ENCODE data around the gene HEATR5A.

Gene HEATR5A

DNA sequence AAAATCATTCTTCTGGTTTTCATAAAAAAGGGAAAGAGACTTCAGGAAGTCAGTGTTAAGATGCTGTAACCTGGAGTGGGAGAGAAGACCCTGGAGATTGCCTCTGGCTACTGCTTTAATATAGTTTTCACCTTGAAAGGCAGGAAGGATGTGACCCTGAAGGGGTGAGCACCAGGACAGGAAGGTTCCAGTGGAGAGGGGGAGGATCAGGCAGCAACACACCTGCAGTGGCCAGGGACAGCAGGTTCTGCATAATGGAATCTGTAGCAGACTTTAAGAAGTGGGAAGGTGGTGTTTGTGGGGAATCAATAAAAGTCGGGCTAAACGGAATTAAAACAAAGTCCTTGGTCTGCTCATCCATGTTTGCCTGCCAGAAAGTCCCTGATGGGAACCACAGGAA lies 6.3 kb upstream of the HEATR5A start:
- DNase-seq (ENCODE audit: low read depth), result no peak

DNA sequence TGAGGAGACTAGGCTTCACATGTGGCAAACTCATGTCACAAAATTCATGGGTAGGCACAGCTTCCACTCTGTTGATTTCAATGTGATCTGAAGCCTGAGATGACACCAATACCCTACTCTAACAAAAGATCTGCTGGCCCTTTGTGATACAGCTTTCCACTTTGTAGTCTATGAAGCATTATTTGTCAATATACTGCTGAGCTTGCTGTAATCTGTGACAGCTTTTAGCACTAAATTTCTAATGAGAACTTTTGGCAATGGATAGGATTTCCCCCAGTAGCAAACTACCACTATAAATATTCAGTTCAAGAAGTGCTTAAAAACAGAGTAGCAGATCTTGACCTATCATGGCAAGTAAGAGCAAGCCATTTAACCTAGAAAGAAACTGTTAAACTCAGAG lies 5.6 kb upstream of the HEATR5A start:
- no peak for DNase-seq (ENCODE audit: low read depth)

DNA sequence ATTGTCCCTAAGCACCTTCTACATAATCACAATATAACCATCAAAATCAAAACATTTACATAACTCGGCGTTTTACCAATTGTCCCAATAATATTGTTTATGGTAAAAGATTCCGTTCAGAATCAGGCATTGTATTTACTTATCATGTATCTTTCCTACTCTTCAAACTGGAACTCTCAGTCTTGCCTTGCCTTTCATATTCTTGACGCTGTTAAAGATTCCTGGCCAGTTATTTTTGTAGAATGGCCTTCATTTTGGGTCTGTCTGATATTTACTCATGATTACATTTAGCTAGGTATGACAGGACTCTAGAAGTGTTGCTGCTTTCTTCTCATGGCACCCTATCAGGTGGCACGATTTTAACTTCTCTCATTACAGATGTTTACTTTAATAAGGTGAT lies 850 bp upstream of the HEATR5A start:
- DNase-seq (ENCODE audit: low read depth), result no peak

DNA sequence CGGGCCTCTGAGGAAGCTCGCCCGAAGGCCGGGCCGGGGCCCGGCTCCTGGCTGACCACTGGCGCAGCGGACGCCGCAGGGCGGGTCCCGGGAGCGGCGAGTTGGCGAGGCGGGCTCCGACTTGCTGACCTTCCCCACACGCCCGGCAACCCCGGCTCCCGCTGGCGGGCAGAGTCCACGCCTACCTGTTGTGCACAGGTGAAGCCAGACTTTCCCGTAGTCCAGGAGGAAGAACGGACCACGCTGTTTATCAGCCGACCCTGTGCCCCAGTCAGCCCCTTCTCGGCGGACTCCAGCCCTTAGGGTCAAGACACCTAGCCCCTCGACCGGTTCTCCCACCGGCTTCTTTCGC lies 407 bp downstream of the HEATR5A start:
- peak; percentile 71 for DNase-seq (ENCODE audit: low read depth)

DNA sequence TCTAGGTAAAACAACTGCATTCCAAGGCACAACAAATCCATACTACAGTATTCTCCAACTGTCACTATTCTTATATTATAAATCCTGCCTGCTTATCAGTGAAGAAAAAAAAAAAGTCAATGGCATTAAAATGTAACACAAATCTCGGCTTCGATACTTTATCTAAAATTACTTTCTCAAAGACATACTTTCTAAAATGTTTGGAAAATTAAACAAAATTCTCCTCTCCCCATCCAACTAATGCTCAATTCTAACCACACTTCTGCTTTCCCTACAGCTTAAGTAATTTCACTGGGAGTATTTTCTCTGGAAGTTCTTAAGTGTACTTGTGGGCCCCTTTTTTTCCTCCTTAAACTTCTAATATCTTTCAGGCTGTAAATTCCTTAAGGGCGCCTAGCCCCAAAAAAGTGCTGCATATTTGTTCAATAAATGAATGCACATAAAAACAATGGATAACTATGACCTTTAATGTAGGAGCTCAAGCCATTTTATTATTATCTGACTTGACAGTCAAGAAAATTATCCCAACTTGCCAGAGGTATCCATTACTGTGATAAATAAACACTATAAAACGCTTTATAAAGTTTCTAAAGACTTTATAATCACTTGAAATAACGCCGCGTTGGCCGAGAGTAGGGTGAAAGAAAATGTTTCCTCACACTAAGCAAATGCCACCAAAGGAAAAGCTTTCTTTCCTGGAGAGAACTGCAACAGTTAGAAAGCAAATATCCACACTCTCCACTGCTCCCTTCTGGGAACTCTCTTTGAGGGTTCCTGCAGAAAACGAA lies 977 bp downstream of the HEATR5A start:
- DNase-seq (ENCODE audit: low read depth), result peak; percentile 22

DNA sequence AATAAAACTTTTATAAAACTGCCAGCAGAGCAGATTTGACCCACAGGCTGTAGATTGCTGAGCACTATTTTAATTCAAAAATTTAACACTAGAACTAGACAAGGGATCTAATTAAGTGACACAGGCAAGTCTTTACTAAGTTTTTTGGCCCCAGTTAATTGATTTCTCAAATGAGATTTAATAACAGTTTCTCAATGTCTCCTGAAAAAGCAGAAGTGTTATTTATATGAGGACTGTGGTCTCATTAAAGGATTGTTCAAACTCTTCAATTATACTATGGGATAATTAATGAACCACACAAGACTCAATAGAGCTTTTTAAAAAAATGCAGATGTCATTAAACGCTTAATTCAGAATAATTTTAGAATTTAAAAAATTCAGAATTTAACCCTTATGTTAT lies 1.9 kb downstream of the HEATR5A start:
- DNase-seq (ENCODE audit: low read depth), result no peak

DNA sequence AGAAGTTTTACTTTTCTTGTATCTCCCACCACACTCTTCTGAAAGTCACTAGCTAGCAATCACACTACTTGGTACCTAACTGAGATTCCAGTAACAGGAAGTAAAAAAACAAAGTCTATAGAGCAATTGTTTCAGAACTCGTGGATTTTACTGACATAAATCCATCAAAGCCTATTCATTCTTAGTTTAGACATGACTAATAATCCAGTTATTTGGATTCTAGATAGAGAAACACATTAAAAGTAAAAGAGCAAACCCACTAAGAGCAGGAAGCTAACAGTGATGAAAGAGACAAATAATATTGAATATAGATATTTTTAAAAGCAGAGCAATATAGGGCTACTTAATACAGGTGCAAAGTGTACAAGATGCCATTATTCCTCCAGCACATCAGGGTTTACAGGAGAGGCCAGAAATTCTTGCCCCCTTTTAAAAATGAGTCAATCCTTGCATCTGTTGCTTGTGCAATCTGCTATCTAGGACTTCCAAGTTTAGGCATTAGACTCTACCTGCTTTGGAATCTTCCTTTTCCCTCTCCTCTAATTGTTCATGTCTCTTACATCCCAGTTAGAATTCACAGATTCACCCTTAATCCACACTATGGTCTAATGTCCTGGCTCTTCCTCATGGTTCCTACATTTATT lies 6.0 kb downstream of the HEATR5A start:
- DNase-seq (ENCODE audit: low read depth), result peak; percentile 19

DNA sequence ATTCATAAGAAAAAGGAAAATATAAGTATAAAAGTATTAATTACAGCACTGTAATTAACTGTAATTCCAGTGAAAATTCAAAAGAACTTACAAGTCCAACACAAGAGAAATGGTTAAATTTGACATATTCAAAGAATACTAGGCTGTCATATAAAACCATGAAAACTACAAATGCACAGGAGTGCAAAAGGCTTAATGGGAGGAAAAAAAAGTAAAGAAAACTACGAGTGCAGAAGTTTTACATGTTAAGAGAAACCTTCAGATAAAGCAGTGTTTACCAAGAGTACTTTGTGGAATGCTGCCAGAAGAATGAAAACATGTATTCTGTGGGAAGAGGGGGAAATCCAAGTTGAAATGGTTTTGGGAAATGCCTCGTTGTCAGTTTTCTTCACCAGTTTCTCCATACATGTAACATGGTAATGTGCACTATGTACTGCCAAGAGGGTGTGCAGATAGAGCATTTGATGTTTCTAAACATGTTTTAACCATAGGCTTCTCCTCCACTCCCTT lies 9.1 kb downstream of the HEATR5A start:
- DNase-seq (ENCODE audit: low read depth), result peak; percentile 28

DNA sequence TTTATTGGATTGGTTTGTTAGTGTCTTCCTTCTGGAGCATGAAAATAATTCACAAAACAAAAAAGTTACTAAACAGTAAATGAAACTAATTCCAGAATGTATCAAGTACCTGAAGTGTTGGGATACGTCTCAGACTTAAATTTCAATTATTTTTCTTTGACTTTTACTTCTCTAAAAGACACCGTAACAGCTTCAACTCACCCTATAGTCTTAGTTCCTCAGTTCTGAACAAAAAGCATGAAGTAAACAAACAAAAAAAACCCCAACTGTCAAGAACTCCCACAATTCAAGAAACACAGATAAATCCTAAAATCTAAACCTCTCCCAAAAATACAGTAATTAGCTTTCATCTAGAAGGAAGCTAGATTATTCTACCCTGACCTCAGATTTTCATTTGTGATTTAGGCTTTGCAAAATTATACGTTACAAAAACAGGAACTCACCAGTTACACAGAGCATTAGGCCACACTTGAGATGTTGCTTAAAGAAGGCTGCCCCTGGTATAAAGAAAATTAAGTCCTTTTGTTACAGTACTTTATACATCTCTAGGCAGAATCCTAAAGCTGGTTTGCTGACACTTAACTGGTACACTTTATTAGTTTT lies 10.2 kb downstream of the HEATR5A start:
- no peak for DNase-seq (ENCODE audit: low read depth)

DNA sequence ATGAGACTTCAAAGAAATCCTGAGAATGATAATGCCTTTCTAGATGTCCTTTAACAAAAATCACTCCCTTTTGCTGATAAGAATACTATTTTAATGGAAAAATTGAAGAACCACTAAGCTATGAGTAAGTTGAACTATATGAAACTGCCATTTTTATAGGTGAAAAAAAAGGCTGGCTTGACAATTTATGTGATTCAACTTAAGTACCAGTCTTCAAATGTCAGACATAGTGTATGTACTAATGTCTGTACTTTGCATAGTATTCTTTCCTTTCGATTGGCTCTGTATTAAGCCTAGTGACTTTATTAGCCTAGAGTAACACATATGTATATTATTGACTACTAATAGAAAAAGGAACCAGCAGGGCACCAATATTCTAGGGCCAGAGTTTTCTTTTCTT lies 11.9 kb downstream of the HEATR5A start:
- no peak for DNase-seq (ENCODE audit: low read depth)

DNA sequence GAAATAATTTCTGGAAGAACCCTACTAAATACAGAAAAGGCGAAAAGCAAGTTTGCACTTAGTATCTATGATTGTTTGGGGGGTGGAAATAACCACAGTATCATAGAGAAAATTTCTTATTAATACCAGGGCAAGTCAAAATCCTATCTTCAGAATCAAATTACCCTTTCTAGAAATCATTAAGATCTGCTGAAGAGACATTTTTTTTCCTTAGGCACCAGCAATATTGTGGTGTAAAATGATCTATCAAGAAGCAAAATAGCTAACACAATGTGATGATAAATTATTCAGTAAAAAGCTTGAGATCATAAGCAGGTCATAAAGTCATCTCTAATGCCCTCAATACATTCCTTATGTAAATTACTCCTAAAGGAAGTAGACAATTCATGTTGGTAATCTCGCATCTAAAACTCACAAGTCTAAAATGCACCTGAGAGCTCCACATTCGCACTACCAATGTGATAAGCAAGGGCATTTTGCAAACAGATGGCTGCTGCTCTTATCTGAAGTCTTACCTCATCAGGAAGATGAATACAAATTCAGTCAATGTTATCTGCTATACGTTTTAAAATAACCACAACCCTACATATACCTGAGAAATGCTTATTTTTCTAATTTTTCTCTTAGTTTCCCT lies 14.6 kb downstream of the HEATR5A start:
- DNase-seq (ENCODE audit: low read depth), result no peak

DNA sequence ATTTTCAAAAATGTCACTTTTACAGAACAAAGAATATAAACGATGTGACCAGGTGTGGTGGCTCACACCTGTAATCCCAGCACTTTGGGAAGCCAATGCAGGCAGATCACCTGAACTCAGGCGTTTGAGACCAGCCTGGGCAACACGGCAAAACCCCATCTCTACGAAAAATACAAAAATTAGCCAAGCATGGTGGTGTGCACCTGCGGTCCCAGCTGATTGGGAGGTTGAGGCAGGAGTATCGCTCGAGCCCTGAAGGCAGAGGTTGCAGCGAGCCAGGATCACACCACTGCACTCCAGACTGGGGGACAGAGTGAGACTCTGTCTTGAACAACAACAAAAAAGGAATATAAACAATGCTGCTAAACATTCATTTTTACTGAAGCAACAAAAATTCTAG lies 15.2 kb downstream of the HEATR5A start:
- DNase-seq (ENCODE audit: low read depth), result no peak

DNA sequence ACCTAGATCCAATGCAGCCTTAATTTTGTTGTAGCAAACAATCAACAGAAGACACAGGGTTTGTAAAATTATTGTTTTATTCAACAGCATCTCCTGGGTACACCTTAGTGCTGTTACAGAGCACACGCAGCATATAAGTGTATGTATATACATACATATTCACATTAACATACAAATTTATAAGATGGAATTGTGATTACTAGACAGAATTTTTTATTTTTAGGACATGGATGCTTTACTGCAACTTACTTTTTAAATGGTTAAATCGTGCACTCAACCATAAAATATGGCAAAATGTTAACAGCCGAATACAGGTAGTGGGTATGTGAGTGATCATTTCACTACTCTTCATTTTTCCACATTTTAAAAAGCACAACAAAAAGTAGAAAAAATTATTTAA lies 16.6 kb downstream of the HEATR5A start:
- DNase-seq (ENCODE audit: low read depth), result no peak

DNA sequence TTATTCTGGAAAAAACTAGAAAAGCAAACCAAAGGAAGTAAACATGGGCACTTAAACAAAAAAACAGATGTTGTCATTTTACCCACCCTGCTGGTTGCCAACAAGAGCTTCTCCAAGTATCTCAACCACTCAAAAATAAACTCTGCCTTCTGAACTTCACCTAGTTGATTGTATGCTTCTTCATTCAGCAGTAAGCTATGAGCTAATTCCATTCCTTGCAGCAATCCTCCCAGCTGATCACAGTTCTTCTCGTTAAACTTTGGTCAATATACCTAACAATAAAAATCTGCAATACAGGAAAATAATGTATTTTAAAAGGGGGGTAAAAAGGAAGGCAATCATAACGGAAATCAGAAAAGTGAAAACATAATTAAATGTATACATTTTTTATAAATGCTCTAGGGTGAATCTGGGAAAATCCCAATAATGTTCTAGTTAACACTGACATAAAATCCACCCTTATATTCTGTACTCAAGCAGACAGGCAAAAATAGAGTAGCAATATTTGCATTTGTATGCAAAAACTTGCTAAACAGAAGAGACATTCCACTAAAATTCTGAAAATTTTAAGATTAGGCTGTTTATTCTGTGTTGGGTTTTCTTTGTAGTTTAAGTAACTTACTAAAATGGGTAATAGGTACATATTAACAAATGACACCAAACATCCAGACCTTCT lies 17.4 kb downstream of the HEATR5A start:
- no peak for DNase-seq (ENCODE audit: low read depth)

DNA sequence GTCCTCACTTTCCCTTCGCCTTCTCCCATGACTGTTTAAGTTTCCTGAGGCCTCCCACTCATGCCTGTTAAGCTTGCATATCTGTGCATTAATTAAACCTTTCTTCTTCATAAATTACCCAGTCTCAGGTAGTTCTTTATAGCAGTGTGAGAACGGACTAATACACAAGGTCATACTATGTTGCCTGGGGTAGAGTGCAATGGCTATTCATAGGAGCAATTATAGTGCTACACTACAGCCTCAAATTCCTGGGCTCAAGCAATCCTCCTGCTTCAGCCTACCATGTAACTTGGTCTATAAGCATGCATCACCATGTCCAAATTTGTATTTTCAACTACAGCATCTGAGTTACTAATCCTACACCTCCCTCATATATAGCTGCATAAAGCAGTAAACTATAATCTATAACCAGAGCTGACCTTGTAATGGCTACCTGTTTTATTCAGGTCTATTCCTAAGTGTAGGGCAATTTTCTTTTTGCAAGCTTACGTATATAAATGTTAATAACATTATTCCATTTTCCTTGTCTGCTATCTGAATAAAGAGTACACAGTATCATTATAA lies 18.9 kb downstream of the HEATR5A start:
- DNase-seq (ENCODE audit: low read depth), result no peak

DNA sequence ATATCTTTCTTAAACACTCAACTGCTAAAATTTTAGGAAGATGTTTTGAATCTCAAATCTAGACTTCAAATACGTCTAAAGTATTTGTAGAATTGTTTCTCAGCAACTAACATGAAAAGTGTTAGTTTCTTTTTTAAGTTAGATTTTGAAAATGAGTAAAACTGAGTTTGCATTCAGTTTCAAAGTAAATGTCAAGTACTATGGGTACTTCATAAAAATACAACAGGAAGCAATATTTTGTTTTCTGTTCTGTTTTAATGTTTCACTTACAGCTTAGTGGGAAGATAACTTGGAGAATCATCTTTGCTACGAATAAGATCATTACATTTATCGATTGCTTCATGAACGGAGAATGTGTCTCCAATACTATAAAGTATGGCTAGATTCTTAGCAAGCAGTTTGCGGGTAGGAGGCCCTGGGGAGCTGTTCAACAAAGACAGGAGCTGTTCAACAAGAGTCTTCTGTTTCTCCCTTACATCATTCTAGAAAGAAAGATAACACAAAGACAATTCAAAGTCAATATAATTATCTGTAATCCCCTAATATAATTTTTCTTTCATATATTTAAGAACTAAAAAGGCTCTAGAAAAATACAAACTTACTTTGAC lies 20.2 kb downstream of the HEATR5A start:
- DNase-seq (ENCODE audit: low read depth), result no peak

DNA sequence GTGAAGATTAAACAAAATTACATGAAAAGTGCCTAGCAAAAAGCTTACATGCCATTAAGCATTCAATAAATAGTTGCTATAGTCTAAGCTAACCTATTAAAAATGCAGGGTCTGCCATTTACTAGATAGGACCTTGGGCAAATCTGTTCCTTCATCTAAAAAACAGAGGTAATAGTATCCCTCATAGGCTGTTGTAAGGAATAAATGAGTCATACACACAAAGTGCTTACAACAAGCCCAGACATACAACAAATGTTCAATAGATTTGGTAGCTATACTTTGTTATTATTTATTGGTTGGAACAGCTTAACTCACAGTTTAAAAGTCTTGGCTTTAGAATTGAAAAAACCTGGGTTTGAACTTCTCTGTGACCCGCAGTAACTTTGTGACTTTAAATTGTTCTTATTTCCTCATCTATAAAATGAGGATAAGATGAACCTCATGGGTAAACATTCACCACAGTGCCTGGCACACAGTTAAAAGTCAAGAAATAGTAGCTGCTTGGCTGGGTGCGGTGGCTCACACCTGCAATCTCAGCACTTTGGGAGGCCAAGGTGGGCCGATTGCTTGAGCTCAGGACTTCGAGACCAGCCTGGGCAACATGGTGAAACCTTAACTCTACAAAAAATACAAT lies 24.7 kb downstream of the HEATR5A start:
- no peak for DNase-seq (ENCODE audit: low read depth)

DNA sequence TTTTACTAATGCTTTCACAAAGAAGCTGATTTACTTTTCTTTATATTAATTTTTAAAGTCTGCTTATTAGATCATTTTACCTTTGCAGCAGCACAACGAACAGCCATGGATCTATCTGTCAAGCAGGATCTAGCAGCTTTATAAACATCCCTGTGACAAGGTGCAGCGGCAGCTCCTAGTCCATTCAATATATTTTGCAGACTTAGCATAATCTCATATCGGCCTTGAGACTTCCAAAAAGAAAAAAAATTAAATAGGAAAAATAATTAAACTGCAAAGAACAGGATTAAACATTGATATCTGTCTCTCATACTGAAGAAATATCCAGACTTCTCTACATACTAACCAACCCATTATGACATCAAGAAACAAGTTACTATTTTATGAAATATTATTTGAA lies 25.2 kb downstream of the HEATR5A start:
- no peak for DNase-seq (ENCODE audit: low read depth)

DNA sequence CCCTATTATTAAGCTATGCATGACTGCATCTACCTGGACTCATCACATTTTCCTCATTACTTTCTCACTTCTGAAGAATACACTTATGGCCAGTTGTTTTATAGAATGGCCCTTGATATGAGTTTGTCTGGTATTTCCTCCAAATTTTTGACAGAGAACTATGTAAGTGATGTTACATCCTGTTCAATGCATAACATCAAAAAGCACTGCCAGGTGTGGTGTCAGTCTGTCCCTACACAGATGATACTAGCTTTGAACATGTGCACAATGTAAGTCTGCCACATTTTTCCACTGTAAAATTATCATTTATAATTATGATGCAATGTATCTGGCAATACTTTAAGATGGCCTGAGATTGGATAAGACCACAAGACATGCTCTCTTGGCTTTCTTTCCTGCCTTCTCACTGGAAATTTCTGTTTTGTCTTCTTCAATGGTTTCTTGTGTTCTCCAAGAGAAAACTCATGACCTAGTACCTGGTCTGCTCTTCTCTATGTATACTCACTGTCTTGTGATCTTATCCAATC lies 28.3 kb downstream of the HEATR5A start:
- no peak for DNase-seq (ENCODE audit: low read depth)

DNA sequence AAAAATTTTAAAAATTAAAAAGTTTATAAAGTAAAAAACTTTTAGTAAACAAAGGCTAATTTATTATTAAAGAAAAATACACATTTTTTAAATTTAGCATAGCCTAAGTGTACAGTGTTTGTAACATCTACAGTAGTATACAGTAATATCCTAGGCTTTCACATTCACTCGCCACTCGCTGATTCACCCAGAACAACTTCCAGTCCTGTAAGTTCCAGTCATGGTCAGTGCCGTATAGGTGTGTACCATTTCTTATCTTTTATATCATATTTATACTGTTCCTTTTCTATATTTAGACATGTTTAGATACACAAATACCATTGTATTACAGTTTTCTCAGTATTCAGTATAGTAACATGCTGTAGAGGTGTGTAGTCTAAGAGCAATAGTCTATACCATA lies 28.9 kb downstream of the HEATR5A start:
- DNase-seq (ENCODE audit: low read depth), result no peak

DNA sequence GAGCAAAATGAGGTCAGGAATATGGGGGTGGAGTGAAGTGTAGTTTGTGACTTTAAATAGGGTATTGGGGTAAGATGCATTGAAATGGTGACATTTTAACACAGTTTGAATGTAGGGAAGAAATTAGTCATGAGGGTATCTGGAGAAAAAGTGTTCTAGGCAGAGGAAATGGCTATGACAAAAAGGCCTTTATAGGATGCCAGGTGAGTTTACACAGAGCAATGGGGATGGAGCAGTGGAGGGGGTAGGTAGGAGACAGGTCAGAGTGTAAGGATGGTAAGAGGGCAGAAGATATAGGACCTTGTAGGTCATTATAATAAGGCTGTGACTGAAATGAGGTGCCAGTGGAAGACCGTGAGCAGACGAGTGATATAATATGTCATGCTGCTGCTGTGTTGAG lies 30.4 kb downstream of the HEATR5A start:
- DNase-seq (ENCODE audit: low read depth), result no peak

Data from EH (cell line).